Smooth muscle cell (in vitro differentiated cells): ENCODE results near the gene TTC13. TPM values are rescaled to one million over a fixed set of nuclear protein-coding genes. Genes with fewer than 3 reads are reported as not detected.

Experiments used
- DNase-seq: peaks from one replicate; lab custom pipeline; 2025; ENCODE audit not compliant: unreplicated experiment; lab: John Stamatoyannopoulos, UW
- H2AFZ ChIP-seq: fragments of 200-600 bp; sonication (generic); 2 replicates; pipeline ENCODE4 v1.6.0; 2016; ENCODE audit warnings: antibody characterized with exemption, low read depth, mild to moderate bottlenecking
- H3F3A ChIP-seq: fragments of 200-600 bp; sonication (generic); 2 replicates; pipeline ENCODE4 v1.6.0; 2017; ENCODE audit warnings: antibody characterized with exemption, low read depth
- H3K27ac ChIP-seq: fragments of 200-600 bp; sonication (generic); 2 replicates; pipeline ENCODE4 v1.5.1; 2016; ENCODE audit warnings: low read depth, mild to moderate bottlenecking
- H3K27me3 ChIP-seq: fragments of 200-600 bp; sonication (generic); 2 replicates; pipeline ENCODE4 v1.6.1; 2016; ENCODE audit warnings: low read depth, mild to moderate bottlenecking
- H3K36me3 ChIP-seq: fragments of 200-600 bp; sonication (generic); 2 replicates; pipeline ENCODE4 v1.5.1; 2016; ENCODE audit warnings: low read depth
- H3K4me1 ChIP-seq: fragments of 200-600 bp; sonication (generic); 2 replicates; pipeline ENCODE4 v1.5.1; 2016; ENCODE audit warnings: low read depth
- H3K4me2 ChIP-seq: fragments of 200-600 bp; sonication (generic); 2 replicates; pipeline ENCODE4 v1.6.0; 2016; ENCODE audit warnings: mild to moderate bottlenecking
- H3K4me3 ChIP-seq: fragments of 200-600 bp; sonication (generic); 2 replicates; pipeline ENCODE4 v1.5.1; 2016; ENCODE audit warnings: mild to moderate bottlenecking
- H3K79me2 ChIP-seq: fragments of 200-600 bp; sonication (generic); 2 replicates; pipeline ENCODE4 v1.6.0; 2016; ENCODE audit warnings: low read depth, mild to moderate bottlenecking
- H3K9ac ChIP-seq: fragments of 200-600 bp; sonication (generic); 2 replicates; pipeline ENCODE4 v1.6.0; 2016; ENCODE audit warnings: low read depth
- H3K9me3 ChIP-seq: fragments of 200-600 bp; sonication (generic); replicated peaks from 2 replicates; pipeline ENCODE4 v1.5.1; 2016; ENCODE audit warnings: low read depth
- H4K20me1 ChIP-seq: fragments of 200-600 bp; sonication (generic); 2 replicates; pipeline ENCODE4 v1.6.0; 2016; ENCODE audit warnings: low read depth
- CTCF ChIP-seq: fragments of 200-600 bp; sonication (generic); IDR thresholded peaks from 2 replicates; pipeline ENCODE4 v1.5.1; 2017; ENCODE audit warnings: borderline replicate concordance, mild to moderate bottlenecking, antibody characterized with exemption; ENCODE audit not compliant: insufficient read depth, poor library complexity, severe bottlenecking
- WGBS: methylation state at CpG from one replicate; pipeline ENCODE4 v1.1.7; 2016; ENCODE audit warnings: low lambda C conversion rate; 5-methylcytosine and 5-hydroxymethylcytosine counted together
- polyA plus RNA-seq: library from polyadenylated mRNA; unstranded; fragments of >200 nt; fragmentation: Nextera tagmentation; extraction: Ambion mirVana; gene quantifications from 2 replicates; pipeline ENCODE4 v1.2.1, GENCODE V29; 2016
- total RNA-seq: library from RNA; depleted of rRNA; stranded (reverse); fragments of >200 nt; gene quantifications from 2 replicates; pipeline ENCODE4 v1.2.3, GENCODE V29; 2014

Gene TTC13
- total RNA-seq (9.1 and 9.5 TPM in 2 replicates), polyA plus RNA-seq (5.6 and 6.7 TPM in 2 replicates)

GRCh38 chr1:230978491-230979388, at the start of gene TTC13, which contains the start of gene ARV1:
Gene TTC13 (minus strand): TSS chr1:230978861. CDS start chr1:230978830, 31 bp downstream.
Gene ARV1 (plus strand): TSS chr1:230979094. CDS start chr1:230979106, 12 bp downstream.
- Histone ChIP-seq H3K79me2 (peaks cover 13% of the 10 kb centered on the region), H3K4me3 (peak within 1 kb of the TSS; percentile 75), H3F3A (no peaks in the 10 kb centered on the region), H4K20me1 (no peaks in the 10 kb centered on the region), H3K9ac (peak within 1 kb of the TSS; percentile 42), H3K4me1 (peaks cover 11% of the 10 kb centered on the region), H3K4me2 (peak within 1 kb of the TSS; percentile 93), H2AFZ (peak within 1 kb of the TSS; percentile 87), H3K36me3 (no peaks in the 10 kb centered on the region), H3K27me3 (no peaks in the 10 kb centered on the region), H3K27ac (no peak within 1 kb of the TSS), H3K9me3 (no peaks in the 10 kb centered on the region)
- peak; percentile 79 for DNase-seq
- WGBS = 1% methylated on average over 55 of the region's 79 CpGs
- peak; percentile 11 for TF ChIP-seq CTCF

- Histone ChIP-seq H3K4me3 (no peak overlapping the region), H4K20me1 (peaks cover 85% of the 10 kb centered on the region), H3K36me3 (no peaks in the 10 kb centered on the region), H3K79me2 (peaks cover 46% of the 10 kb centered on the region), H3K4me1 (peaks cover 3% of the 10 kb centered on the region), H3K27me3 (no peaks in the 10 kb centered on the region), H3K9ac (no peak overlapping the region), H3K27ac (no peak overlapping the region), H3K9me3 (no peaks in the 10 kb centered on the region), H3K4me2 (peak overlapping the region; percentile 20), H2AFZ (no peak overlapping the region), H3F3A (no peaks in the 10 kb centered on the region)
- WGBS = over 99% methylated on average over 10 of the region's 10 CpGs
- no peak for DNase-seq
- no peak for TF ChIP-seq CTCF
Measured at GRCh38 chr1:231027971-231028370, 49.3 kb upstream of the TTC13 start.

GRCh38 chr1:231027136-231027925, 48.7 kb upstream of the TTC13 start:
- no peaks in the 10 kb centered on the region for H3K36me3 ChIP-seq
- no peak overlapping the region for H2AFZ ChIP-seq
- no peak for TF ChIP-seq CTCF
- H3F3A ChIP-seq = no peaks in the 10 kb centered on the region
- H3K4me3 ChIP-seq = no peak overlapping the region
- H3K9ac ChIP-seq = no peak overlapping the region
- no peaks in the 10 kb centered on the region for H3K27me3 ChIP-seq
- H3K4me2 ChIP-seq = peak overlapping the region; percentile 20
- peaks cover 3% of the 10 kb centered on the region for H3K4me1 ChIP-seq
- H3K9me3 ChIP-seq = no peaks in the 10 kb centered on the region
- peak overlapping the region; percentile 10 for H3K27ac ChIP-seq
- WGBS = 52% methylated on average over 23 of the region's 23 CpGs
- peaks cover 79% of the 10 kb centered on the region for H4K20me1 ChIP-seq
- DNase-seq = no peak
- peaks cover 40% of the 10 kb centered on the region for H3K79me2 ChIP-seq
